Measurements from ENCODE around the gene KRT4. TPM values are rescaled to one million over a fixed set of nuclear protein-coding genes. Genes with fewer than 3 reads are reported as not detected.

Gene KRT4
- total RNA-seq, 4 donors from 2014 or later = 0.51 to 1.1 (median 0.83) TPM; not detected in 1

GRCh38 chr12:52838609-52839435 is 24.9 kb upstream of the KRT4 start:
- WGBS, 2 donors = 69 to 84% methylated on average over 11 to 14 of the region's 14 CpGs
- no peak for DNase-seq (ENCODE audit: low spot score in 2 of 2)
- no peak for TF ChIP-seq POLR2A (IDR thresholded peaks at IDR 0.05)
- TF ChIP-seq CTCF (IDR thresholded peaks at IDR 0.05) = no peak
- H3K4me3 ChIP-seq (ENCODE audit: low read depth, poor library complexity, severe bottlenecking) = no peak overlapping the region
- intact Hi-C loops (cut with DNase I; ENCODE audit: low total_unique reads) = no loop called here

- no peak overlapping the region for H3K4me3 ChIP-seq (ENCODE audit: low read depth, poor library complexity, severe bottlenecking)
- DNase-seq (ENCODE audit: low spot score in 2 of 2) = no peak
- intact Hi-C loops (cut with DNase I; ENCODE audit: low total_unique reads) = no loop called here
- no peak for TF ChIP-seq POLR2A (IDR thresholded peaks at IDR 0.05)
- TF ChIP-seq CTCF (IDR thresholded peaks at IDR 0.05) = no peak
- WGBS, 2 donors = 89 to 91% methylated on average over 6 of the region's 6 CpGs
Observed at GRCh38 chr12:52837781-52838608, 24.1 kb upstream of the KRT4 start.

- intact Hi-C loops (cut with DNase I; ENCODE audit: low total_unique reads) = no loop called here
- no peak for DNase-seq (ENCODE audit: low spot score in 2 of 2)
- TF ChIP-seq POLR2A (IDR thresholded peaks at IDR 0.05) (no peak), CTCF (IDR thresholded peaks at IDR 0.05) (no peak)
- H3K4me3 ChIP-seq (ENCODE audit: low read depth, poor library complexity, severe bottlenecking) = no peak overlapping the region
- WGBS, 2 donors = 60 to 68% methylated on average over 9 of the region's 9 CpGs
Observed at GRCh38 chr12:52837413-52837741, 23.5 kb upstream of the KRT4 start.

GRCh38 chr12:52836491-52837412 is 22.8 kb upstream of the KRT4 start:
- TF ChIP-seq POLR2A (IDR thresholded peaks at IDR 0.05) (no peak), CTCF (IDR thresholded peaks at IDR 0.05) (no peak)
- DNase-seq (ENCODE audit: low spot score in 2 of 2) = no peak
- intact Hi-C loops (cut with DNase I; ENCODE audit: low total_unique reads) = no loop called here
- WGBS, 2 donors = 83 to 84% methylated on average over 9 of the region's 9 CpGs
- H3K4me3 ChIP-seq (ENCODE audit: low read depth, poor library complexity, severe bottlenecking) = no peak overlapping the region

GRCh38 chr12:52836042-52836466 is 22.1 kb upstream of the KRT4 start:
- TF ChIP-seq CTCF (IDR thresholded peaks at IDR 0.05) = no peak
- intact Hi-C loops (cut with DNase I; ENCODE audit: low total_unique reads) = no loop called here
- WGBS, 2 donors = 79 to 80% methylated on average over 7 of the region's 7 CpGs
- no peak for DNase-seq (ENCODE audit: low spot score in 2 of 2)
- H3K4me3 ChIP-seq (ENCODE audit: low read depth, poor library complexity, severe bottlenecking) = no peak overlapping the region
